Spleen (tissue), 7 donors: ENCODE measurements around the gene UBE2N.

ENCODE experiments used
- CTCF ChIP-seq, 11 experiments: fragments of 200-600 bp in 7 of 11; fragments of 450-650 bp in 4 of 11; sonication (generic) in 4 of 11; IDR thresholded peaks in 8 of 11; conservative IDR thresholded peaks in 3 of 11; 1 replicate in 7 of 11; 2 replicates in 4 of 11; pipeline versions ENCODE4 v1.4.0 to v1.8.0; 2016 to 2021; ENCODE audit warnings: antibody characterized with exemption in 11 of 11, inconsistent platforms in 4 of 11, mild to moderate bottlenecking in 1 of 11
- POLR2AphosphoS5 ChIP-seq, 3 donors: sonication (generic); formaldehyde crosslinking; IDR thresholded peaks; one replicate each; pipeline ENCODE4 v1.5.1; 2017; ENCODE audit warnings: antibody characterized with exemption in 3 of 3
- donor health status: DM: no; HTN: no; CAD: no; lungs with moderate emphysema.
- donor health status: DM: no; HTN: no; CAD: no.
- donor health status: DM: no; HTN: no; CAD: no.

- no peak for TF ChIP-seq CTCF (IDR thresholded peaks at IDR 0.05 in 8 of 11, conservative IDR thresholded peaks at IDR 0.05 in 3 of 11)
- no peak for TF ChIP-seq POLR2AphosphoS5 (IDR thresholded peaks at IDR 0.05)
These were observed 81.1 kb downstream of the UBE2N start for GRCh38 chr12:93360688-93361087.
